Activated CD4-positive, alpha-beta memory T cell treated with anti-CD3 and anti-CD28 coated beads, Interleukin-2, amount 10 ng/mL, durations not matched to agents 7 days and 5 days (primary cell): ENCODE results near the gene STXBP1. TPM values are rescaled to one million over a fixed set of nuclear protein-coding genes. Genes with fewer than 3 reads are reported as not detected.

Experiments used
- CTCF ChIA-PET: fragments of 350-600 bp; sonication (Branson Sonifier 250); formaldehyde crosslinking; loops from one replicate; lab custom pipeline; 2021; ENCODE audit warnings: antibody characterized with exemption, inconsistent platforms; lab: Charles Lee
- POLR2A ChIA-PET: fragments of 350-600 bp; sonication (Branson Sonifier 250); formaldehyde crosslinking; loops from one replicate; lab custom pipeline; 2021; ENCODE audit warnings: antibody characterized with exemption; lab: Charles Lee
- DNase-seq: peaks from one replicate; pipeline ENCODE4 v3.0.0-alpha.2; 2020
- H3K27ac Mint-ChIP-seq: one replicate; pipeline ENCODE4 v1.8.0; 2021; ENCODE audit warnings: mild to moderate bottlenecking, mixed read lengths
- H3K27me3 Mint-ChIP-seq: one replicate; pipeline ENCODE4 v1.8.0; 2021; ENCODE audit warnings: mixed read lengths
- H3K36me3 Mint-ChIP-seq: one replicate; pipeline ENCODE4 v1.8.0; 2021; ENCODE audit warnings: low read depth, mixed read lengths
- H3K4me1 Mint-ChIP-seq: one replicate; pipeline ENCODE4 v1.8.0; 2021; ENCODE audit warnings: mixed read lengths
- H3K4me3 Mint-ChIP-seq: one replicate; pipeline ENCODE4 v1.8.0; 2021; ENCODE audit warnings: mild to moderate bottlenecking, mixed read lengths
- H3K9me3 Mint-ChIP-seq: one replicate; pipeline ENCODE4 v1.8.0; 2021; ENCODE audit warnings: mixed read lengths
- total RNA-seq, 2 experiments: library from RNA; stranded (reverse); gene quantifications; one replicate each; pipeline ENCODE4 v1.2.3, GENCODE V29; 2021

STXBP1 gene
- total RNA-seq, 2 experiments from 2014 or later: 23.2 to 23.4 TPM

GRCh38 chr9:127651697-127652610, 39.9 kb downstream of the STXBP1 start:
- H3K27me3 Mint-ChIP-seq: no peaks in the 10 kb centered on the region
- H3K27ac Mint-ChIP-seq: no peak overlapping the region
- H3K9me3 Mint-ChIP-seq: no peaks in the 10 kb centered on the region
- POLR2A ChIA-PET: no interaction called here
- CTCF ChIA-PET: interaction anchor here (0.9 kb wide), 2 partner anchors 10 to 83 kb away, joined by 3 read pairs; partner anchors contain the start of gene TOR2A
- H3K4me1 Mint-ChIP-seq: no peaks in the 10 kb centered on the region
- H3K36me3 Mint-ChIP-seq: no peaks in the 10 kb centered on the region
- DNase-seq: no peak
- H3K4me3 Mint-ChIP-seq: no peak overlapping the region

- no peak overlapping the region for H3K4me3 Mint-ChIP-seq
- no peak for DNase-seq
- H3K36me3 Mint-ChIP-seq: no peaks in the 10 kb centered on the region
- no peaks in the 10 kb centered on the region for H3K9me3 Mint-ChIP-seq
- no peaks in the 10 kb centered on the region for H3K4me1 Mint-ChIP-seq
- no peaks in the 10 kb centered on the region for H3K27me3 Mint-ChIP-seq
- ChIA-PET POLR2A (no interaction called here), CTCF (interaction anchor here (0.9 kb wide), 2 partner anchors 9 to 82 kb away, joined by 3 read pairs; partner anchors contain the start of gene TOR2A)
- H3K27ac Mint-ChIP-seq: no peak overlapping the region
Observed at GRCh38 chr9:127652733-127653132, 40.7 kb downstream of the STXBP1 start.

DNA sequence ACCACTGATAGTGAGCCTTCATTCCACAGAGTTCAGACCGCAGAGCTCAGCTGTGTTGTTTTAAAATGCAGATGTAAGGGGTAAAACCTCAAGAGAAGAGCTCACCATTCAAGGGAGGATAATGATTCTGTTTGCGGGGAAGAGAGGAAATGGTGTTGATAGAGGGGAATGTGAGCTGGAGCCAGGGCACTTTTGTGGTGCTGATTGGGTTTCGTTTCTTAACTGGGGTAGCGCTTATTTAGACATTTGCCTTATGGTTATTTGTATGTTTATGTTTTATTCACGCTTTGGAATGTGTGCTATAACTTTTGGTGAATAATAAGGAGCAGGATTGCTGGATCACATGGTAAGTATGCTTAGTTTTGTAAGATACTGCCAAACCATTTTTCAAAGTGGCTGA, 42.5 kb downstream of the STXBP1 start:
- ChIA-PET CTCF (interaction anchor here (1.5 kb wide), 1 partner anchor 80 kb away, joined by 5 read pairs; the partner anchor contains the start of gene TOR2A), POLR2A (no interaction called here)
- Mint-ChIP-seq H3K27ac (no peak overlapping the region), H3K4me3 (no peak overlapping the region), H3K36me3 (no peaks in the 10 kb centered on the region), H3K27me3 (no peaks in the 10 kb centered on the region), H3K4me1 (no peaks in the 10 kb centered on the region), H3K9me3 (no peaks in the 10 kb centered on the region)
- no peak for DNase-seq

- Mint-ChIP-seq H3K36me3 (no peaks in the 10 kb centered on the region), H3K9me3 (no peaks in the 10 kb centered on the region), H3K4me1 (no peaks in the 10 kb centered on the region), H3K27ac (no peak overlapping the region), H3K4me3 (no peak overlapping the region), H3K27me3 (no peaks in the 10 kb centered on the region)
- DNase-seq: no peak
- POLR2A ChIA-PET: no interaction called here
- CTCF ChIA-PET: no interaction called here
Observed at GRCh38 chr9:127658428-127658827, 46.4 kb downstream of the STXBP1 start.

DNA sequence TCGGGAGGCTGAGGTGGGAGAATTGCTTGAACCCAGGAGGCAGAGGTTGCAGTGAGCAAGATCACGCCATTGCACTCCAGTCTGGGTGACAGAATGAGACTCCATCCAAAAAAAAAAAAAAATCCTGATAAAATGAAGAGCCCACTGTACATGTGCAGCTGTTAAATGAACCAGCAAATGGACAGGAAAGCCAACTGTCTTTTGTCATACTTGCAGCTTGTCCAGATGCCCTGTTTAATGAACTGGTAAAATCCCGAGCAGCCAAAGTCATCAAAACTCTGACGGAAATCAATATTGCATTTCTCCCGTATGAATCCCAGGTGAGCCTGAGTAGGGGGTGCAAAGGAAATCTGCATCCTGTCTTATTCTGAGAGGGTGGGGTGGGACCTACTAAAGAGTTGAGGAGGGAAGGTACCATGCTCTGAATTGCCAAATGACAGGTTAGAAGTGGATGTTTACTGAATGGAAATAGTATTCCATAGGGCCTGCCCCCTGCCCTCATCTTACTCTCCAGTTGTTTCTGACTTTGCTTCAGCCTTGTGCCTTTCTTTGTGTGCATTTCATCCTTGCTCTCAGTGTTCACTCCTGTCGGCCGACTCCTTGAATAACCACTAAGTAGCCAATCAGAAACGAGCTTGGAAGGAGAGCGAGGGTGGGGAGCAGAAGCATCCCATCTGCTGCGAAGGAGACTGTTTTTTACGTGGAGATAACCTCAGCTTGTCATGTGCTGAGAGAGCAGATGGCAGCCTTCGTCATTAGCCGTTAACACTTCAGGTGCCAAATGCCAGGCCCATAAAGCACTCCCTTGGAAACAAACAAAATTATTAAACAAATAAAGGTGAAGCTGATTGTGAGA, 49.0 kb downstream of the STXBP1 start:
- no peak for DNase-seq
- Mint-ChIP-seq H3K4me3 (no peak overlapping the region), H3K36me3 (no peaks in the 10 kb centered on the region), H3K27ac (no peak overlapping the region), H3K4me1 (no peaks in the 10 kb centered on the region), H3K9me3 (no peaks in the 10 kb centered on the region), H3K27me3 (no peaks in the 10 kb centered on the region)
- ChIA-PET CTCF (interaction anchor here (0.7 kb wide), 1 partner anchor 9 kb away, joined by 3 read pairs; no protein-coding TSS in a partner anchor), POLR2A (interaction anchor here (0.7 kb wide), 1 partner anchor 26 kb away, joined by 3 read pairs; no protein-coding TSS in a partner anchor)

DNA sequence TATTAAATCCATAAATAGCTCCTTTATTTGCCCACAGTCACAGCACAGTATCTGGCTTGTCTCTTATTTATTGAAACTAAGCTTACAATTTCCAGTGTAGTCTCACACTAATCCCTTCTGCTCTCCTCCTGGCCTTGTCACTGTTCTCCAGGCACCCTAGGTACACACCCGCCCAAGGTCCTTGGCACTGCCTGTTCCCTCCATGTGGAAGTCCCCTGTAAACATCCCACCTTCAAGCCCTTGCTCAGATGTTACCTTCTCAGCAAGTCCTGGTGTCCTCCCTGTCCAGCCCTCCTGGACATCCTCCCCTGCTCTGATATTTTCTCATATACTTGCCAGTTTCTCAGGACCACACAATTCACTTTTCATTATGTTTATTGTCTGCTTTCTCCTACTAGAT, 50.5 kb downstream of the STXBP1 start:
- ChIA-PET POLR2A (no interaction called here), CTCF (no interaction called here)
- Mint-ChIP-seq H3K4me3 (no peak overlapping the region), H3K27me3 (no peaks in the 10 kb centered on the region), H3K27ac (no peak overlapping the region), H3K36me3 (no peaks in the 10 kb centered on the region), H3K4me1 (no peaks in the 10 kb centered on the region), H3K9me3 (no peaks in the 10 kb centered on the region)
- DNase-seq: no peak

DNA sequence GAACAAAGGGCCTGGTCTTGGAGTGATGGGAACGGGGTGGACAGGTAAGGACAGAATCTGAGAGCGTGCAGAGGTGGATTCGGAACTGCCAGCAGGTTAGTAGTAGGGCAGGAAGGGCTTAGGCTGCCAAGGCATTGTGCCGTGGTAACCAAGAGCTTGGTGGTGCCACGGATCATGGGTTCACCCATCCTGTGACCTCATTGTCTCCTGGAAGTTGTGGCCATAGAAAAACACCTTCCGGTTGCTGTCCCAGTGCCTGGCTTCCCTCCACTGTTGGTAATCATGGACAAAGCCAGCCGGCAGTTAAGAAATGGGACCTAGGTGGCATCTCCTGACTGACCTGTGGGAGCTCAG, 52.2 kb downstream of the STXBP1 start:
- no peaks in the 10 kb centered on the region for H3K36me3 Mint-ChIP-seq
- no peaks in the 10 kb centered on the region for H3K4me1 Mint-ChIP-seq
- CTCF ChIA-PET: interaction anchor here (1.1 kb wide), 1 partner anchor 161 kb away, joined by 3 read pairs; no protein-coding TSS in a partner anchor

DNA sequence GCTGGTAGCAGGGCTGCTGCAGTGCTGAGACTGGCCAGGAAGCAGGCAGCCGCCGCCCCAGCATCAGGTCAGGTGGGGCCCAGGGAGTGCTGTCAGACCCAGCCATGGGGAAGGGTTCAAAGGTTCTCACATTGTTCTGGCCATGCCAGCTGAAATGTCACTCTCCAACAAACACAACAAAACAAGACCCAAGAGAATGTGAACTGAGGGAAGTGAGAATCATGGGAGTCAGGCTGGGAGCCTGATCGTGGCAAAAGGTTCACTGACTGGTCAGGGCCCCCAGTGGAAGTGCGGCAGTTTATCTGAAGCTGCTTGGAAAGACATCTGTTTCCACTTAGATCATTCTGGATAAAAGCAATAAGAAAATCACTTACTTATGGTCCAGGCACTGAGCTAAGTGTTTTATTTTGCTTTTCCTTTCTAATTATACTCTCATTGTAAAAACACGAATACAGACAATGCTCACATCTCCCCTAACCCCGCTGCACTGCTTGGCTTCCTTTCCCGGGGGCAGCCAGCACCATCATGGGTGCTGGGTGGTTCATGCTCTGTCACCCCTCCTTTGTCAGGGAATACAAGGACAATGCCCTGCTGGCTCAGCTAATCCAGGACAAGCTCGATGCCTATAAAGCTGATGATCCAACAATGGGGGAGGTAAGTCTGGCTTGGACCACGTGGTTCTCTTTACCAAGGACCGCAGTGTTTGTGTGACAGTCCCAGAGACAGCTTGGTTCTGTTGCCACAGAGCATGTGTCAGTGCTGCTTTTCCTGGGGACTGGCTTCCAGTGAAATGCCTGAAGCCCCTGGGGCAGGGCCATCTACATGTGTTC, 52.8 kb downstream of the STXBP1 start:
- CTCF ChIA-PET: interaction anchor here (0.5 to 1.1 kb wide), 2 partner anchors 29 to 161 kb away, joined by 3 to 6 read pairs; no protein-coding TSS in a partner anchor
- POLR2A ChIA-PET: interaction anchor here (0.6 to 0.9 kb wide), 2 partner anchors 50 to 214 kb away, joined by 3 read pairs; partner anchors contain the start of genes LRSAM1, PTRH1 and RPL12
- Mint-ChIP-seq H3K4me1 (no peaks in the 10 kb centered on the region), H3K27me3 (no peaks in the 10 kb centered on the region), H3K9me3 (no peaks in the 10 kb centered on the region), H3K27ac (no peak overlapping the region), H3K36me3 (no peaks in the 10 kb centered on the region), H3K4me3 (no peak overlapping the region)
- DNase-seq: no peak

More for the DNA sequence above, 52.2 kb downstream of the STXBP1 start:
- POLR2A ChIA-PET: no interaction called here
- no peaks in the 10 kb centered on the region for H3K9me3 Mint-ChIP-seq
- no peak overlapping the region for H3K4me3 Mint-ChIP-seq
- no peak overlapping the region for H3K27ac Mint-ChIP-seq
- no peak for DNase-seq
- no peaks in the 10 kb centered on the region for H3K27me3 Mint-ChIP-seq

GRCh38 chr9:127667127-127667844, 55.2 kb downstream of the STXBP1 start:
- H3K36me3 Mint-ChIP-seq: no peaks in the 10 kb centered on the region
- no peak for DNase-seq
- H3K27ac Mint-ChIP-seq: no peak overlapping the region
- no peaks in the 10 kb centered on the region for H3K9me3 Mint-ChIP-seq
- H3K27me3 Mint-ChIP-seq: no peaks in the 10 kb centered on the region
- CTCF ChIA-PET: interaction anchor here (1.8 kb wide), 1 partner anchor 68 kb away, joined by 8 read pairs; the partner anchor contains the start of gene TOR2A
- H3K4me1 Mint-ChIP-seq: no peaks in the 10 kb centered on the region
- no peak overlapping the region for H3K4me3 Mint-ChIP-seq
- POLR2A ChIA-PET: no interaction called here

DNA sequence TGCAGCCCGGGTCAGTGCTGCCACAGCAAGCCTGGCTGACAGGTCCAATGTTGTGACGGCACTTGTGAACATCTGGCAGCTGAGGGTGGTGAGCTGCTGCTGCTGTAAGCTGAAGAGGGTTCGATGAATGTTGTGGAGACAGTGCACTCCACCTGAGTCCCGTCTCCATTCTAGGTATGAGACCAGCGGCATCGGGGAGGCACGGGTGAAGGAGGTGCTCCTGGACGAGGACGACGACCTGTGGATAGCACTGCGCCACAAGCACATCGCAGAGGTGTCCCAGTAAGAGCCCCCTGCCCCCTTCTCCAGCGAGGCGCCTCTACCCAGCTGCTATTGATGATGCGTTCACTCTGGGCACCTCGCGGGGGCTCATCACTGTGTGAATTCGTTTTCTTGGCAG, 55.8 kb downstream of the STXBP1 start:
- no peak for DNase-seq
- no peak overlapping the region for H3K4me3 Mint-ChIP-seq
- no peaks in the 10 kb centered on the region for H3K27me3 Mint-ChIP-seq
- no peaks in the 10 kb centered on the region for H3K36me3 Mint-ChIP-seq
- ChIA-PET CTCF (interaction anchor here (1.0 to 1.8 kb wide), 2 partner anchors 67 to 253 kb away, joined by 3 to 8 read pairs; partner anchors contain the start of gene TOR2A), POLR2A (no interaction called here)
- no peaks in the 10 kb centered on the region for H3K9me3 Mint-ChIP-seq
- H3K27ac Mint-ChIP-seq: no peak overlapping the region
- H3K4me1 Mint-ChIP-seq: no peaks in the 10 kb centered on the region

DNA sequence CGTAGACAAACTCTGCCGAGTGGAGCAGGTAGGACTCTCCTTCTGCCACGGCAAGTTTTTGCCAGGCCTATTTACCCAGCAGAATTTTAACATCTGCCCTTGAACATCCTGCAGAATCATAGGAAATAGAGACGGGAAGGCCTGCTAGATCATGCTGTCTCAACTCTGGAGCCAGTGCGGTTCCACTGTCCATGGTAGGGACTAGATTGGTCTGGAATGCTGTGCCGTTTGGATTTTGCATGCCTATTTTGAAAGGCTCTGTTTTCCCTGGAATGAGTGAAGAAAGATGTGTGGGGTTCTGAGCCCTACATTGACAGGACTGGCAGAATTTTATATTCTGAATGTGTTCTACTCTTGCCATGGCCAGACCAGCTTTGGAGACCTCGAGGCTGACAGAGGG, 61.2 kb downstream of the STXBP1 start:
- no peak for DNase-seq
- no peaks in the 10 kb centered on the region for H3K9me3 Mint-ChIP-seq
- peaks cover 6% of the 10 kb centered on the region for H3K36me3 Mint-ChIP-seq
- no peak overlapping the region for H3K4me3 Mint-ChIP-seq
- H3K27ac Mint-ChIP-seq: no peak overlapping the region
- ChIA-PET CTCF (no interaction called here), POLR2A (no interaction called here)
- H3K4me1 Mint-ChIP-seq: no peaks in the 10 kb centered on the region
- no peaks in the 10 kb centered on the region for H3K27me3 Mint-ChIP-seq
